ENCODE measurements around the gene TRIM71. TPM values are rescaled to one million over a fixed set of nuclear protein-coding genes. Genes with fewer than 3 reads are reported as not detected.

The TRIM71 gene
- total RNA-seq, 4 donors from 2014 or later: under 0.01 to 0.59 (median 0.32) TPM

- Histone ChIP-seq H3K36me3 (no peaks in the 10 kb centered on the region), H3K27ac (no peak overlapping the region), H3K9me3 (no peaks in the 10 kb centered on the region), H3K27me3 (peaks cover 4 to 12% of the 10 kb centered on the region in 2 donors), H3K4me1 (no peaks in the 10 kb centered on the region), H3K4me3 (no peak overlapping the region)
- 85 to 93% methylated on average over 4 of the region's 4 CpGs for WGBS, 2 donors
- TF ChIP-seq EP300 (IDR thresholded peaks at IDR 0.05): no peak
- TF ChIP-seq CTCF (IDR thresholded peaks at IDR 0.05): no peak
- no peak for TF ChIP-seq POLR2A (IDR thresholded peaks at IDR 0.05)
- no peak for DNase-seq (ENCODE audit: low spot score in 2 of 2)
These were observed 14.4 kb downstream of the TRIM71 start for GRCh38 chr3:32832193-32832592.

GRCh38 chr3:32835049-32835371 lies 17.2 kb downstream of the TRIM71 start:
- Histone ChIP-seq H3K27ac (no peak overlapping the region), H3K4me3 (no peak overlapping the region), H3K27me3 (peaks cover 4 to 12% of the 10 kb centered on the region in 2 donors), H3K9me3 (no peaks in the 10 kb centered on the region), H3K4me1 (no peaks in the 10 kb centered on the region), H3K36me3 (no peaks in the 10 kb centered on the region)
- TF ChIP-seq CTCF (IDR thresholded peaks at IDR 0.05) (no peak), EP300 (IDR thresholded peaks at IDR 0.05) (no peak), POLR2A (IDR thresholded peaks at IDR 0.05) (no peak)
- WGBS, 2 donors: 93% methylated on average over 2 of the region's 2 CpGs
- no peak for DNase-seq (ENCODE audit: low spot score in 2 of 2)

- 57 to 59% methylated on average over 4 of the region's 4 CpGs for WGBS, 2 donors
- no peak overlapping the region for H3K4me3 ChIP-seq
- no peak for DNase-seq (ENCODE audit: low spot score in 2 of 2)
- no peaks in the 10 kb centered on the region for H3K9me3 ChIP-seq
- H3K27ac ChIP-seq: no peak overlapping the region
- no peaks in the 10 kb centered on the region for H3K4me1 ChIP-seq
- H3K27me3 ChIP-seq: peaks cover 4 to 12% of the 10 kb centered on the region in 2 donors
- H3K36me3 ChIP-seq: no peaks in the 10 kb centered on the region
- no peak for TF ChIP-seq EP300 (IDR thresholded peaks at IDR 0.05)
- TF ChIP-seq POLR2A (IDR thresholded peaks at IDR 0.05): no peak
- TF ChIP-seq CTCF (IDR thresholded peaks at IDR 0.05): no peak
These were observed 18.2 kb downstream of the TRIM71 start for GRCh38 chr3:32835961-32836360.

- Histone ChIP-seq H3K9me3 (no peaks in the 10 kb centered on the region), H3K4me1 (no peaks in the 10 kb centered on the region), H3K36me3 (no peaks in the 10 kb centered on the region), H3K4me3 (no peak overlapping the region), H3K27ac (no peak overlapping the region), H3K27me3 (peaks cover 4 to 12% of the 10 kb centered on the region in 2 donors)
- DNase-seq (ENCODE audit: low spot score in 2 of 2): no peak
- no peak for TF ChIP-seq EP300 (IDR thresholded peaks at IDR 0.05)
- no peak for TF ChIP-seq CTCF (IDR thresholded peaks at IDR 0.05)
- no peak for TF ChIP-seq POLR2A (IDR thresholded peaks at IDR 0.05)
- WGBS, 2 donors: 54 to 59% methylated on average over 4 of the region's 4 CpGs
These were observed 18.8 kb downstream of the TRIM71 start for GRCh38 chr3:32836601-32837000.

GRCh38 chr3:32837366-32837765 lies 19.6 kb downstream of the TRIM71 start:
- no peaks in the 10 kb centered on the region for H3K9me3 ChIP-seq
- DNase-seq (ENCODE audit: low spot score in 2 of 2): no peak
- WGBS, 2 donors: 79 to 83% methylated on average over 11 of the region's 11 CpGs
- TF ChIP-seq CTCF (IDR thresholded peaks at IDR 0.05) (no peak), POLR2A (IDR thresholded peaks at IDR 0.05) (no peak), EP300 (IDR thresholded peaks at IDR 0.05) (no peak)
- H3K27me3 ChIP-seq: peaks cover 4 to 12% of the 10 kb centered on the region in 2 donors
- no peak overlapping the region for H3K4me3 ChIP-seq
- H3K4me1 ChIP-seq: no peaks in the 10 kb centered on the region
- no peaks in the 10 kb centered on the region for H3K36me3 ChIP-seq
- no peak overlapping the region for H3K27ac ChIP-seq
